Measurements from ENCODE around the gene OPALIN. TPM values are rescaled to one million over a fixed set of nuclear protein-coding genes. Genes with fewer than 3 reads are reported as not detected.

Gene OPALIN
- total and polyA plus RNA-seq, 2 donors = under 0.01 to 0.18 TPM

- no peak overlapping the region for H3K4me3 ChIP-seq (ENCODE audit: low read length in 2 of 2)
- no peak for DNase-seq (ENCODE audit: low read depth in 6 of 9, low spot score in 9 of 9)
- H3K27me3 ChIP-seq (ENCODE audit: control insufficient read depth in 2 of 2, insufficient read depth in 1 of 2, low read length in 1 of 2) = peaks cover 0 to 3% of the 10 kb centered on the region in 2 donors
- peaks cover 0 to 24% of the 10 kb centered on the region in 2 donors for H3K36me3 ChIP-seq (ENCODE audit: control insufficient read depth in 2 of 2, insufficient read depth in 2 of 2, low read length in 1 of 2)
- no peaks in the 10 kb centered on the region for H3K4me1 ChIP-seq (ENCODE audit: control insufficient read depth in 2 of 2, insufficient read depth in 2 of 2, low read length in 2 of 2)
- no peaks in the 10 kb centered on the region for H3K9me3 ChIP-seq (ENCODE audit: control insufficient read depth in 2 of 2, insufficient read depth in 1 of 2, low read length in 1 of 2)
- H3K27ac ChIP-seq (ENCODE audit: low read depth in 1 of 2, low read length in 1 of 2) = no peak overlapping the region
These were observed 6.8 kb downstream of the OPALIN start for GRCh38 chr10:96352027-96352426.

DNA sequence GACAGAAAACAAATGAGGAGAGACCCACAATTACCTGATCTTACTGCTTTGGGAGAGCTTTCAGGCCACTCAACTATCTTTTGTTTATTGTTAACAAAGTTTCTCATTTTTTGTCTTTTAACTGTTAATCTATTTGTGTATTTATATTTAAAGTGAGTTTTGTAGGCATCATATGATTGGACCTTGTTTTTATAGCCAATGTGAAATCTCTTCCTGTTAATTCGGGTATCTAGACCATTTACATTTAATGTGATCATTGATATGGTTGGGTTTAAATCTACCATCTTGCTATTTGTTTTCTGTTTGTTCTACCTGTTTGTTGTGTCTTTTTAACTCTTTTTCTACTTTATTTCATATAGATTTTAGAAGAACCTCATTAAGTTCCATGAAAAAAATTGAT is 12.5 kb downstream of the OPALIN start:
- H3K4me1 ChIP-seq (ENCODE audit: control insufficient read depth in 2 of 2, insufficient read depth in 2 of 2, low read length in 2 of 2) = no peaks in the 10 kb centered on the region
- H3K4me3 ChIP-seq (ENCODE audit: low read length in 2 of 2) = no peak overlapping the region
- H3K27me3 ChIP-seq (ENCODE audit: control insufficient read depth in 2 of 2, insufficient read depth in 1 of 2, low read length in 1 of 2) = no peaks in the 10 kb centered on the region
- 98% methylated on average over 1 of the region's 1 CpG for WGBS
- no peak overlapping the region for H3K27ac ChIP-seq (ENCODE audit: low read depth in 1 of 2, low read length in 1 of 2)
- H3K9me3 ChIP-seq (ENCODE audit: control insufficient read depth in 2 of 2, insufficient read depth in 1 of 2, low read length in 1 of 2) = peaks cover 0 to 5% of the 10 kb centered on the region in 2 donors
- peaks cover 0 to 37% of the 10 kb centered on the region in 2 donors for H3K36me3 ChIP-seq (ENCODE audit: control insufficient read depth in 2 of 2, insufficient read depth in 2 of 2, low read length in 1 of 2)
- no peak for DNase-seq (ENCODE audit: low read depth in 6 of 9, low spot score in 9 of 9)

DNA sequence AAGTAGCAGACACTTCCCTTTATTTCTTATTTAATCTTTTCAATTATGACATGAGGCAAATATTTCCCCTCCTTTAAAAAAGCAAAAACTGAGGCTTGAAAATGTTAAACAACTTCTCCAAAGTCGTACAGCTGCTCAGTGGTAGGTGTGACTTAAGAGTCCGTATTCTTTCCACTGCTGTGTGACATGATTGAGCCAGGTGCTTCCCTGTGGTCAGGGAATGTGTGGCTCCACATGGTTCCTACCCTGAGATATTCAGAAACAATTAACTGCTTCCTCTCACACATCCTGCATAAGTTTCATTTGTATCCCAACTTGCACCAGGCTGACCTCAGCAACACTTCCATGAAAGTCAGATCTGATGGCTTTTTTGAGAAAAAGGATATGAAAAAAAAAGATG is 13.6 kb downstream of the OPALIN start:
- Histone ChIP-seq H3K36me3 (ENCODE audit: control insufficient read depth in 2 of 2, insufficient read depth in 2 of 2, low read length in 1 of 2) (peaks cover 0 to 41% of the 10 kb centered on the region in 2 donors), H3K27me3 (ENCODE audit: control insufficient read depth in 2 of 2, insufficient read depth in 1 of 2, low read length in 1 of 2) (no peaks in the 10 kb centered on the region), H3K4me3 (ENCODE audit: low read length in 2 of 2) (no peak overlapping the region), H3K27ac (ENCODE audit: low read depth in 1 of 2, low read length in 1 of 2) (no peak overlapping the region), H3K9me3 (ENCODE audit: control insufficient read depth in 2 of 2, insufficient read depth in 1 of 2, low read length in 1 of 2) (peaks cover 0 to 5% of the 10 kb centered on the region in 2 donors), H3K4me1 (ENCODE audit: control insufficient read depth in 2 of 2, insufficient read depth in 2 of 2, low read length in 2 of 2) (no peaks in the 10 kb centered on the region)
- 71% methylated on average over 2 of the region's 2 CpGs for WGBS
- no peak for DNase-seq (ENCODE audit: low read depth in 6 of 9, low spot score in 9 of 9)

GRCh38 chr10:96344178-96344577 is 14.6 kb downstream of the OPALIN start:
- Histone ChIP-seq H3K27ac (ENCODE audit: low read depth in 1 of 2, low read length in 1 of 2) (no peak overlapping the region), H3K27me3 (ENCODE audit: control insufficient read depth in 2 of 2, insufficient read depth in 1 of 2, low read length in 1 of 2) (no peaks in the 10 kb centered on the region), H3K9me3 (ENCODE audit: control insufficient read depth in 2 of 2, insufficient read depth in 1 of 2, low read length in 1 of 2) (peaks cover 0 to 5% of the 10 kb centered on the region in 2 donors), H3K36me3 (ENCODE audit: control insufficient read depth in 2 of 2, insufficient read depth in 2 of 2, low read length in 1 of 2) (peaks cover 0 to 40% of the 10 kb centered on the region in 2 donors), H3K4me3 (ENCODE audit: low read length in 2 of 2) (no peak overlapping the region), H3K4me1 (ENCODE audit: control insufficient read depth in 2 of 2, insufficient read depth in 2 of 2, low read length in 2 of 2) (peaks cover 2 to 3% of the 10 kb centered on the region in 2 donors)
- DNase-seq (ENCODE audit: low read depth in 6 of 9, low spot score in 9 of 9) = no peak
- WGBS = 96% methylated on average over 4 of the region's 4 CpGs

- Histone ChIP-seq H3K9me3 (ENCODE audit: control insufficient read depth in 2 of 2, insufficient read depth in 1 of 2, low read length in 1 of 2) (peaks cover 0 to 5% of the 10 kb centered on the region in 2 donors), H3K36me3 (ENCODE audit: control insufficient read depth in 2 of 2, insufficient read depth in 2 of 2, low read length in 1 of 2) (peaks cover under 1 to 51% of the 10 kb centered on the region in 2 donors), H3K27me3 (ENCODE audit: control insufficient read depth in 2 of 2, insufficient read depth in 1 of 2, low read length in 1 of 2) (no peaks in the 10 kb centered on the region), H3K27ac (ENCODE audit: low read depth in 1 of 2, low read length in 1 of 2) (no peak overlapping the region), H3K4me1 (ENCODE audit: control insufficient read depth in 2 of 2, insufficient read depth in 2 of 2, low read length in 2 of 2) (peaks cover 2 to 3% of the 10 kb centered on the region in 2 donors), H3K4me3 (ENCODE audit: low read length in 2 of 2) (no peak overlapping the region)
- 95% methylated on average over 4 of the region's 4 CpGs for WGBS
- no peak for DNase-seq (ENCODE audit: low read depth in 6 of 9, low spot score in 9 of 9)
These were observed 16.4 kb downstream of the OPALIN start for GRCh38 chr10:96342402-96342801.

- Histone ChIP-seq H3K36me3 (ENCODE audit: control insufficient read depth in 2 of 2, insufficient read depth in 2 of 2, low read length in 1 of 2) (peaks cover 5 to 57% of the 10 kb centered on the region in 2 donors), H3K4me1 (ENCODE audit: control insufficient read depth in 2 of 2, insufficient read depth in 2 of 2, low read length in 2 of 2) (peaks cover 2 to 3% of the 10 kb centered on the region in 2 donors), H3K27ac (ENCODE audit: low read depth in 1 of 2, low read length in 1 of 2) (no peak overlapping the region), H3K4me3 (ENCODE audit: low read length in 2 of 2) (no peak overlapping the region), H3K27me3 (ENCODE audit: control insufficient read depth in 2 of 2, insufficient read depth in 1 of 2, low read length in 1 of 2) (no peaks in the 10 kb centered on the region), H3K9me3 (ENCODE audit: control insufficient read depth in 2 of 2, insufficient read depth in 1 of 2, low read length in 1 of 2) (peaks cover 0 to 5% of the 10 kb centered on the region in 2 donors)
- no peak for DNase-seq (ENCODE audit: low read depth in 6 of 9, low spot score in 9 of 9)
- WGBS = 94% methylated on average over 5 of the region's 5 CpGs
These were observed 17.3 kb downstream of the OPALIN start for GRCh38 chr10:96341219-96342182.

GRCh38 chr10:96339956-96340904 is 18.6 kb downstream of the OPALIN start:
- H3K9me3 ChIP-seq (ENCODE audit: control insufficient read depth in 2 of 2, insufficient read depth in 1 of 2, low read length in 1 of 2) = peaks cover 0 to 2% of the 10 kb centered on the region in 2 donors
- H3K4me1 ChIP-seq (ENCODE audit: control insufficient read depth in 2 of 2, insufficient read depth in 2 of 2, low read length in 2 of 2) = peaks cover 2 to 3% of the 10 kb centered on the region in 2 donors
- 48% methylated on average over 7 of the region's 7 CpGs for WGBS
- DNase-seq (ENCODE audit: low read depth in 6 of 9, low spot score in 9 of 9) = peak; percentile 24 to 85 (median 69)
- H3K36me3 ChIP-seq (ENCODE audit: control insufficient read depth in 2 of 2, insufficient read depth in 2 of 2, low read length in 1 of 2) = peaks cover 17 to 60% of the 10 kb centered on the region in 2 donors
- no peaks in the 10 kb centered on the region for H3K27me3 ChIP-seq (ENCODE audit: control insufficient read depth in 2 of 2, insufficient read depth in 1 of 2, low read length in 1 of 2)
- no peak overlapping the region for H3K27ac ChIP-seq (ENCODE audit: low read depth in 1 of 2, low read length in 1 of 2)
- H3K4me3 ChIP-seq (ENCODE audit: low read length in 2 of 2) = no peak overlapping the region

- H3K27me3 ChIP-seq (ENCODE audit: control insufficient read depth in 2 of 2, insufficient read depth in 1 of 2, low read length in 1 of 2) = no peaks in the 10 kb centered on the region
- DNase-seq (ENCODE audit: low read depth in 6 of 9, low spot score in 9 of 9) = no peak
- H3K4me1 ChIP-seq (ENCODE audit: control insufficient read depth in 2 of 2, insufficient read depth in 2 of 2, low read length in 2 of 2) = peaks cover 2 to 11% of the 10 kb centered on the region in 2 donors
- H3K9me3 ChIP-seq (ENCODE audit: control insufficient read depth in 2 of 2, insufficient read depth in 1 of 2, low read length in 1 of 2) = peaks cover 0 to 2% of the 10 kb centered on the region in 2 donors
- peaks cover 20 to 66% of the 10 kb centered on the region in 2 donors for H3K36me3 ChIP-seq (ENCODE audit: control insufficient read depth in 2 of 2, insufficient read depth in 2 of 2, low read length in 1 of 2)
- H3K4me3 ChIP-seq (ENCODE audit: low read length in 2 of 2) = no peak overlapping the region
- H3K27ac ChIP-seq (ENCODE audit: low read depth in 1 of 2, low read length in 1 of 2) = no peak overlapping the region
- WGBS = 97% methylated on average over 4 of the region's 4 CpGs
These were observed 19.4 kb downstream of the OPALIN start for GRCh38 chr10:96339383-96339782.
